NCI-H2171 (cell line): ENCODE measurements around the gene CDCA8.

Experiments used
- DNase-seq: peaks from one replicate; lab custom pipeline; 2025; lab: John Stamatoyannopoulos, UW

The CDCA8 gene

GRCh38 chr1:37692078-37692833 lies at the start of gene CDCA8:
Gene CDCA8, plus strand, starts transcription at chr1:37692516. Its CDS starts 175 bp downstream, at chr1:37692691.
- DNase-seq, result peak; percentile 96

GRCh38 chr1:37647281-37647680 lies 45.0 kb upstream of the CDCA8 start:
- no peak for DNase-seq

GRCh38 chr1:37650173-37650572 lies 42.1 kb upstream of the CDCA8 start:
- DNase-seq, result no peak

GRCh38 chr1:37650721-37651120 lies 41.6 kb upstream of the CDCA8 start:
- DNase-seq, result no peak

- no peak for DNase-seq
Measured at GRCh38 chr1:37651803-37652202, 40.5 kb upstream of the CDCA8 start.

- no peak for DNase-seq
Measured at GRCh38 chr1:37652976-37653375, 39.3 kb upstream of the CDCA8 start.

GRCh38 chr1:37653906-37654305 lies 38.4 kb upstream of the CDCA8 start:
- DNase-seq, result no peak

GRCh38 chr1:37655274-37655673 lies 37.0 kb upstream of the CDCA8 start:
- no peak for DNase-seq

- no peak for DNase-seq
Measured at GRCh38 chr1:37656026-37656425, 36.3 kb upstream of the CDCA8 start.

GRCh38 chr1:37656881-37657280 lies 35.4 kb upstream of the CDCA8 start:
- no peak for DNase-seq

- no peak for DNase-seq
Measured at GRCh38 chr1:37657620-37658412, 34.5 kb upstream of the CDCA8 start.

- DNase-seq, result no peak
Measured at GRCh38 chr1:37658486-37658885, 33.8 kb upstream of the CDCA8 start.

GRCh38 chr1:37660664-37661063 lies 31.7 kb upstream of the CDCA8 start:
- DNase-seq, result no peak

- no peak for DNase-seq
Measured at GRCh38 chr1:37661401-37661800, 30.9 kb upstream of the CDCA8 start.

- no peak for DNase-seq
Measured at GRCh38 chr1:37662031-37662755, 30.1 kb upstream of the CDCA8 start.

- no peak for DNase-seq
Measured at GRCh38 chr1:37663426-37664000, 28.8 kb upstream of the CDCA8 start.

- no peak for DNase-seq
Measured at GRCh38 chr1:37666241-37666867, 26.0 kb upstream of the CDCA8 start.

- DNase-seq, result no peak
Measured at GRCh38 chr1:37667023-37667671, 25.2 kb upstream of the CDCA8 start.

GRCh38 chr1:37670133-37670532 lies 22.2 kb upstream of the CDCA8 start:
- DNase-seq, result no peak

- DNase-seq, result no peak
Measured at GRCh38 chr1:37671261-37671660, 21.1 kb upstream of the CDCA8 start.

GRCh38 chr1:37672136-37672870 lies 20.0 kb upstream of the CDCA8 start:
- peak; percentile 8 for DNase-seq
